Gastroesophageal sphincter (tissue), 4 donors: Measurements from ENCODE around the gene PPFIA3. TPM values are rescaled to one million over a fixed set of nuclear protein-coding genes. Genes with fewer than 3 reads are reported as not detected.

ENCODE experiments used
- ATAC-seq: fragments of 150-250 bp; one replicate; pipeline ENCODE4 v1.9.1; 2016; ENCODE audit warnings: mild to moderate bottlenecking, moderate library complexity
- H3K27ac ChIP-seq, 4 donors: fragments of 200-600 bp; sonication (generic) in 3 of 4; 1 replicate in 3 of 4; 2 replicates in 1 of 4; pipeline ENCODE4 v1.5.1; 2016 to 2019
- H3K27me3 ChIP-seq: fragments of 200-600 bp; sonication (generic); one replicate; pipeline ENCODE4 v1.5.1; 2019
- H3K36me3 ChIP-seq, 2 donors: fragments of 200-600 bp; sonication (generic); one replicate each; pipeline ENCODE4 v1.5.1; 2019; ENCODE audit warnings: control low read depth in 1 of 2
- H3K4me1 ChIP-seq, 3 donors: fragments of 200-600 bp; sonication (generic); 1 replicate in 2 of 3; 2 replicates in 1 of 3; pipeline ENCODE4 v1.5.1; 2016 to 2019; ENCODE audit warnings: control low read depth in 2 of 3
- H3K4me3 ChIP-seq, 2 donors: fragments of 200-600 bp; sonication (generic); one replicate each; pipeline ENCODE4 v1.5.1; 2019; ENCODE audit warnings: mild to moderate bottlenecking in 1 of 2, moderate library complexity in 1 of 2
- H3K9me3 ChIP-seq, 3 donors: fragments of 200-600 bp; sonication (generic); one replicate each; pipeline ENCODE4 v1.5.1; 2017 to 2019; ENCODE audit warnings: control low read depth in 2 of 3
- EP300 ChIP-seq: sonication (generic); formaldehyde crosslinking; IDR thresholded peaks from one replicate; pipeline ENCODE4 v1.6.1; 2017; ENCODE audit warnings: antibody characterized with exemption, mild to moderate bottlenecking
- POLR2A ChIP-seq, 2 donors: fragments of 450-650 bp; IDR thresholded peaks; one replicate each; pipeline ENCODE4 v1.6.1; 2017; ENCODE audit warnings: antibody characterized with exemption in 2 of 2, mild to moderate bottlenecking in 2 of 2, moderate library complexity in 1 of 2
- POLR2AphosphoS5 ChIP-seq: sonication (generic); formaldehyde crosslinking; IDR thresholded peaks from one replicate; pipeline ENCODE4 v1.6.1; 2017; ENCODE audit warnings: antibody characterized with exemption
- WGBS, 2 donors: methylation state at CpG; one replicate each; pipeline ENCODE4 v1.1.5; 2018; ENCODE audit warnings: low coverage in 1 of 2; 5-methylcytosine and 5-hydroxymethylcytosine counted together
- total RNA-seq, 4 donors: library from RNA; depleted of rRNA; stranded (reverse); fragments of >200 nt; gene quantifications; one replicate each; pipeline ENCODE4 v1.1.0, GENCODE V29; 2016
- TF ChIP-seq, protein P1 (sequence below), 4 experiments: fragments of 200-600 bp in 2 of 4; fragments of 450-650 bp in 2 of 4; sonication (generic) in 1 of 4; IDR thresholded peaks; one replicate each; pipeline ENCODE4 v1.5.1; 2017 to 2019; ENCODE audit warnings: antibody characterized with exemption in 4 of 4, mild to moderate bottlenecking in 2 of 4, moderate library complexity in 2 of 4

PPFIA3 gene
- total RNA-seq, 4 donors from 2014 or later, result 3.6 to 7.6 (median 5.0) TPM

- peak overlapping the region; percentile 80 to 98 for H3K4me3 ChIP-seq
- WGBS, 2 donors, result 0 to 2% methylated on average over 11 to 14 of the region's 14 CpGs
- H3K36me3 ChIP-seq, result peaks cover 0 to 38% of the 10 kb centered on the region in 2 donors
- no peaks in the 10 kb centered on the region for H3K9me3 ChIP-seq
- H3K27me3 ChIP-seq, result no peaks in the 10 kb centered on the region
- no peak for ATAC-seq
- H3K4me1 ChIP-seq, result peaks cover 4 to 51% (median 17%) of the 10 kb centered on the region in 3 donors
- H3K27ac ChIP-seq, result peak overlapping the region; percentile 75 to 94 (median 92)
- no peak for TF ChIP-seq POLR2AphosphoS5
- TF ChIP-seq, protein P1, sequence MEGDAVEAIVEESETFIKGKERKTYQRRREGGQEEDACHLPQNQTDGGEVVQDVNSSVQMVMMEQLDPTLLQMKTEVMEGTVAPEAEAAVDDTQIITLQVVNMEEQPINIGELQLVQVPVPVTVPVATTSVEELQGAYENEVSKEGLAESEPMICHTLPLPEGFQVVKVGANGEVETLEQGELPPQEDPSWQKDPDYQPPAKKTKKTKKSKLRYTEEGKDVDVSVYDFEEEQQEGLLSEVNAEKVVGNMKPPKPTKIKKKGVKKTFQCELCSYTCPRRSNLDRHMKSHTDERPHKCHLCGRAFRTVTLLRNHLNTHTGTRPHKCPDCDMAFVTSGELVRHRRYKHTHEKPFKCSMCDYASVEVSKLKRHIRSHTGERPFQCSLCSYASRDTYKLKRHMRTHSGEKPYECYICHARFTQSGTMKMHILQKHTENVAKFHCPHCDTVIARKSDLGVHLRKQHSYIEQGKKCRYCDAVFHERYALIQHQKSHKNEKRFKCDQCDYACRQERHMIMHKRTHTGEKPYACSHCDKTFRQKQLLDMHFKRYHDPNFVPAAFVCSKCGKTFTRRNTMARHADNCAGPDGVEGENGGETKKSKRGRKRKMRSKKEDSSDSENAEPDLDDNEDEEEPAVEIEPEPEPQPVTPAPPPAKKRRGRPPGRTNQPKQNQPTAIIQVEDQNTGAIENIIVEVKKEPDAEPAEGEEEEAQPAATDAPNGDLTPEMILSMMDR (IDR thresholded peaks at IDR 0.05), result no peak
- TF ChIP-seq EP300, result no peak
- no peak for TF ChIP-seq POLR2A (IDR thresholded peaks at IDR 0.05)
Measured at GRCh38 chr19:49085868-49086232, 33.5 kb upstream of the PPFIA3 start.

GRCh38 chr19:49086296-49086695 is 33.0 kb upstream of the PPFIA3 start:
- H3K27ac ChIP-seq, result peak overlapping the region in 2 of 4 donors; percentile 90 to 93
- ATAC-seq, result no peak
- H3K36me3 ChIP-seq, result peaks cover 0 to 43% of the 10 kb centered on the region in 2 donors
- 32 to 37% methylated on average over 3 to 7 of the region's 11 CpGs for WGBS, 2 donors
- TF ChIP-seq EP300 (no peak), POLR2AphosphoS5 (no peak), POLR2A (IDR thresholded peaks at IDR 0.05) (no peak)
- TF ChIP-seq, protein P1 (IDR thresholded peaks at IDR 0.05), result no peak
- peak overlapping the region; percentile 80 to 98 for H3K4me3 ChIP-seq
- no peaks in the 10 kb centered on the region for H3K27me3 ChIP-seq
- peaks cover 4 to 51% (median 17%) of the 10 kb centered on the region in 3 donors for H3K4me1 ChIP-seq
- no peaks in the 10 kb centered on the region for H3K9me3 ChIP-seq

- ATAC-seq, result no peak
- no peak overlapping the region for H3K4me3 ChIP-seq
- no peaks in the 10 kb centered on the region for H3K27me3 ChIP-seq
- WGBS, 2 donors, result 87 to 90% methylated on average over 10 to 17 of the region's 17 CpGs
- peaks cover 0 to 94% of the 10 kb centered on the region in 2 donors for H3K36me3 ChIP-seq
- TF ChIP-seq, protein P1 (IDR thresholded peaks at IDR 0.05), result no peak
- no peak for TF ChIP-seq POLR2AphosphoS5
- TF ChIP-seq POLR2A (IDR thresholded peaks at IDR 0.05), result no peak
- TF ChIP-seq EP300, result no peak
- H3K9me3 ChIP-seq, result no peaks in the 10 kb centered on the region
- H3K27ac ChIP-seq, result no peak overlapping the region
- peaks cover 1 to 57% (median 12%) of the 10 kb centered on the region in 3 donors for H3K4me1 ChIP-seq
Measured at GRCh38 chr19:49091391-49092038, 27.8 kb upstream of the PPFIA3 start.

DNA sequence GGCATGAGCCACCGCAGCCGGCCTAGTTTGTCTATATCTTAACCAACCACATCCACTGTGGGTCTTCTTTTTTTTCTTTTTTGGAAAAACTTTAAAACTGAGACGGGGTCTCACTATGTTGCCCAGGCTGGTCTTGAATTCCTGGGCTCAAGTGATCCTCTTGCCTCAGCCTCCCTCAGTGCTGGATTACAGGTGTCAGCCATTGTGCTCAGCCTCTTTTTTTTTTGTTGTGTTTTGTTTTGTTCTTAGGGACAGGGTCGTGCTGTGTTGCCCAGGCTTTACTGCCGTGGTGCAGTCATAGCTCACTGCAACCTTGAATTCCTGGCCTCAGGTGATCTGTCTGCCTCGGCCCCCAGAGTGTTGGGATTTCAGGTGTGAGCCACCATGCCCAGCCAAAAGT is 26.7 kb upstream of the PPFIA3 start:
- no peak for ATAC-seq
- Histone ChIP-seq H3K4me1 (peaks cover 0 to 48% (median under 1%) of the 10 kb centered on the region in 3 donors), H3K36me3 (peaks cover 0 to 99% of the 10 kb centered on the region in 2 donors), H3K4me3 (no peak overlapping the region), H3K9me3 (no peaks in the 10 kb centered on the region), H3K27me3 (no peaks in the 10 kb centered on the region), H3K27ac (no peak overlapping the region)
- WGBS, 2 donors, result 82 to 84% methylated on average over 4 to 6 of the region's 6 CpGs
- TF ChIP-seq, protein P1 (IDR thresholded peaks at IDR 0.05), result no peak
